Liver (tissue), 9 donors: ENCODE measurements around the gene MARK3. TPM values are rescaled to one million over a fixed set of nuclear protein-coding genes. Genes with fewer than 3 reads are reported as not detected.

Source experiments
- DNase-seq: peaks from one replicate; pipeline ENCODE4 v3.0.0-alpha.2; 2017; ENCODE audit warnings: low spot score
- H3K27ac ChIP-seq, 2 donors: one replicate each; pipeline ENCODE4 v1.7.0; 2013; ENCODE audit warnings: inconsistent platforms in 2 of 2, low read length in 2 of 2, control low read depth in 1 of 2, low read depth in 1 of 2, mild to moderate bottlenecking in 1 of 2
- H3K27me3 ChIP-seq, 4 donors: one replicate each; pipeline versions ENCODE4 v1.6.1 to v1.7.0; 2013; ENCODE audit warnings: low read length in 3 of 4, inconsistent platforms in 1 of 4, mild to moderate bottlenecking in 1 of 4, moderate library complexity in 1 of 4; ENCODE audit not compliant: control insufficient read depth in 4 of 4, insufficient read depth in 4 of 4
- H3K36me3 ChIP-seq, 4 donors: one replicate each; pipeline versions ENCODE4 v1.6.1 to v1.7.0; 2013; ENCODE audit warnings: low read length in 3 of 4, mild to moderate bottlenecking in 3 of 4, low read depth in 1 of 4, moderate library complexity in 1 of 4; ENCODE audit not compliant: control insufficient read depth in 4 of 4, insufficient read depth in 3 of 4
- H3K4me1 ChIP-seq, 4 donors: one replicate each; pipeline versions ENCODE4 v1.6.1 to v1.7.0; 2013; ENCODE audit warnings: low read length in 3 of 4, mild to moderate bottlenecking in 3 of 4, moderate library complexity in 1 of 4; ENCODE audit not compliant: control insufficient read depth in 4 of 4, insufficient read depth in 4 of 4
- H3K4me3 ChIP-seq, 3 donors: one replicate each; pipeline versions ENCODE4 v1.6.1 to v1.7.0; 2013; ENCODE audit warnings: low read length in 3 of 3, control low read depth in 1 of 3, low read depth in 1 of 3, mild to moderate bottlenecking in 1 of 3
- H3K9ac ChIP-seq, 2 donors: one replicate each; pipeline ENCODE4 v1.7.0; 2013; ENCODE audit warnings: low read length in 2 of 2, mild to moderate bottlenecking in 2 of 2, moderate library complexity in 2 of 2, control low read depth in 1 of 2, low read depth in 1 of 2
- H3K9me3 ChIP-seq, 4 donors: one replicate each; pipeline versions ENCODE4 v1.6.1 to v1.7.0; 2013; ENCODE audit warnings: low read length in 3 of 4; ENCODE audit not compliant: control insufficient read depth in 4 of 4
- EGR1 ChIP-seq, 2 donors: IDR thresholded peaks; 2 replicates each; pipeline ENCODE4 v1.6.1; 2016 to 2018; ENCODE audit warnings: antibody characterized with exemption in 2 of 2, low read depth in 2 of 2
- GABPA ChIP-seq, 2 donors: IDR thresholded peaks in 1 of 2; conservative IDR thresholded peaks in 1 of 2; 2 replicates each; pipeline ENCODE4 v1.6.1; 2016; ENCODE audit warnings: antibody characterized with exemption in 2 of 2, mild to moderate bottlenecking in 1 of 2, moderate library complexity in 1 of 2
- HNF4G ChIP-seq: IDR thresholded peaks from 2 replicates; pipeline ENCODE4 v1.6.1; 2016; ENCODE audit warnings: antibody characterized with exemption
- RAD21 ChIP-seq, 2 donors: IDR thresholded peaks; 2 replicates each; pipeline ENCODE4 v1.6.1; 2016; ENCODE audit warnings: antibody characterized with exemption in 2 of 2, mild to moderate bottlenecking in 2 of 2
- REST ChIP-seq: IDR thresholded peaks from 2 replicates; pipeline ENCODE4 v1.6.1; 2016; ENCODE audit warnings: antibody characterized with exemption, mild to moderate bottlenecking
- SP1 ChIP-seq: IDR thresholded peaks from 2 replicates; pipeline ENCODE4 v1.6.1; 2018; ENCODE audit warnings: antibody characterized with exemption, mild to moderate bottlenecking
- TAF1 ChIP-seq: conservative IDR thresholded peaks from 2 replicates; pipeline ENCODE4 v1.6.1; 2016; ENCODE audit warnings: antibody characterized with exemption, mild to moderate bottlenecking
- YY1 ChIP-seq: IDR thresholded peaks from 2 replicates; pipeline ENCODE4 v1.6.1; 2016; ENCODE audit warnings: antibody characterized with exemption, mild to moderate bottlenecking
- ZBTB33 ChIP-seq: IDR thresholded peaks from 2 replicates; pipeline ENCODE4 v1.6.1; 2016; ENCODE audit warnings: antibody characterized with exemption
- WGBS: extraction: QIAGEN DNeasy Blood & Tissue Kit; methylation state at CpG from one replicate; pipeline ENCODE4 v1.1.7; 2013; 5-methylcytosine and 5-hydroxymethylcytosine counted together
- polyA plus RNA-seq, 2 donors: library from polyadenylated mRNA; stranded (reverse) in 1 of 2; unstranded in 1 of 2; fragments of 200-250 nt in 1 of 2; fragments of >200 nt in 1 of 2; fragmentation: Nextera tagmentation in 1 of 2; extraction: Ambion mirVana in 1 of 2; gene quantifications; one replicate each; pipeline versions ENCODE4 v1.2.1 to v1.2.3, GENCODE V29; 2013 to 2015
- total RNA-seq, 2 donors: library from RNA; depleted of rRNA; stranded (reverse); fragments of >200 nt; gene quantifications; one replicate each; pipeline ENCODE4 v1.2.3, GENCODE V29; 2014
- TF ChIP-seq, protein P1 (sequence below): IDR thresholded peaks from 2 replicates; pipeline ENCODE4 v1.6.1; 2016; ENCODE audit warnings: antibody characterized with exemption
- TF ChIP-seq, protein P2 (sequence below): IDR thresholded peaks from 2 replicates; pipeline ENCODE4 v1.6.1; 2016; ENCODE audit warnings: antibody characterized with exemption
- TF ChIP-seq, protein P3 (sequence below): fragments of 150-350 bp; IDR thresholded peaks from 2 replicates; pipeline ENCODE4 v1.5.1; 2017; ENCODE audit warnings: improper control_type of control experiment, low read depth, low read length; ENCODE audit not compliant: missing input control
- donor health status: healthy.
- donor health status: healthy.
- donor health status: healthy.
- donor health status: healthy.
- donor health status: healthy.

MARK3 gene
- total and polyA plus RNA-seq, 4 donors, result 14.1 to 86.0 (median 33.0) TPM

DNA sequence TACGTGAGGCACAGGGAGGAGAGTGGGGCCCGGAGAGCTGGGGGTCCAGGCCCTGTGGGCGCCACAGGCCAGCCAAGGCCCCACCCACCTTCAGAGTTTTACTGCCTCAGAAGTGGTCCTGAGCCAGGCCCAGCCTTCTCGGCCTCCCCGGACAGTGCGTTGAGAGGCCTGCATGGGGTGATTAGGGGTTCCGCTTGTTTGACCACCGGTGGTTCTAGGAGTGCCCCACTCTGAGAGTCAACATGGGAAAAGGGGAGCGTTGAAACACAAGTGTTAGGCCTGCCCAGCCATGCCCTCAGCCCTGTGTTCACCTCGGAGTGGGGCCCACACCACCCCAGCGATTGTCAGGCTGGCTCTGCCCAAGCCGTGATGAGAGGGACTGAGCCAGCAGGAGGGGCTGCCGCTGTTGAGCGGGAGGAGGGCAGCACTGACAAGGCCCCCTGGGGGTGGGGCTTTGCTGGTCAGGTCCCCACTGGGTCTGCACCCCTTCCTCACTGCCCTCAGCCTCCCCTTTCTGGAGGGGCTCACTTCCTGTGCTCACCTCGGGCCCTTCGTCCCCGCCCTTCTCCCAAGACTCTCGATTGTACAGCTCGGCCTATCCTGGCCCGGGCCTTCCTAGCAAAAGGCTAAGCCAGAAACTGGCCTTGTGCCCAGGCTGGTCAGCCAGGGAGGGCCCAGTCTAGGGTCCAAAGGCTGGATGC is 132.7 kb downstream of the MARK3 start:
- WGBS, result 47% methylated on average over 20 of the region's 20 CpGs
- Histone ChIP-seq H3K27ac (no peak overlapping the region), H3K9ac (no peak overlapping the region), H3K4me1 (peaks cover 2 to 34% (median 22%) of the 10 kb centered on the region in 4 donors), H3K27me3 (no peaks in the 10 kb centered on the region), H3K36me3 (no peaks in the 10 kb centered on the region), H3K9me3 (no peaks in the 10 kb centered on the region), H3K4me3 (no peak overlapping the region)
- TF ChIP-seq GABPA (IDR thresholded peaks at IDR 0.05 in 1 of 2, conservative IDR thresholded peaks at IDR 0.05 in 1 of 2) (no peak), REST (no peak), ZBTB33 (no peak), RAD21 (IDR thresholded peaks at IDR 0.05) (no peak), YY1 (no peak), EGR1 (IDR thresholded peaks at IDR 0.05; ENCODE audit: low read depth in 2 of 2) (no peak), SP1 (no peak), TAF1 (no peak)
- TF ChIP-seq, protein P1, sequence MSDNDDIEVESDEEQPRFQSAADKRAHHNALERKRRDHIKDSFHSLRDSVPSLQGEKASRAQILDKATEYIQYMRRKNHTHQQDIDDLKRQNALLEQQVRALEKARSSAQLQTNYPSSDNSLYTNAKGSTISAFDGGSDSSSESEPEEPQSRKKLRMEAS, result no peak
- TF ChIP-seq, protein P2, sequence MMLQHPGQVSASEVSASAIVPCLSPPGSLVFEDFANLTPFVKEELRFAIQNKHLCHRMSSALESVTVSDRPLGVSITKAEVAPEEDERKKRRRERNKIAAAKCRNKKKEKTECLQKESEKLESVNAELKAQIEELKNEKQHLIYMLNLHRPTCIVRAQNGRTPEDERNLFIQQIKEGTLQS, result no peak
- TF ChIP-seq, protein P3, sequence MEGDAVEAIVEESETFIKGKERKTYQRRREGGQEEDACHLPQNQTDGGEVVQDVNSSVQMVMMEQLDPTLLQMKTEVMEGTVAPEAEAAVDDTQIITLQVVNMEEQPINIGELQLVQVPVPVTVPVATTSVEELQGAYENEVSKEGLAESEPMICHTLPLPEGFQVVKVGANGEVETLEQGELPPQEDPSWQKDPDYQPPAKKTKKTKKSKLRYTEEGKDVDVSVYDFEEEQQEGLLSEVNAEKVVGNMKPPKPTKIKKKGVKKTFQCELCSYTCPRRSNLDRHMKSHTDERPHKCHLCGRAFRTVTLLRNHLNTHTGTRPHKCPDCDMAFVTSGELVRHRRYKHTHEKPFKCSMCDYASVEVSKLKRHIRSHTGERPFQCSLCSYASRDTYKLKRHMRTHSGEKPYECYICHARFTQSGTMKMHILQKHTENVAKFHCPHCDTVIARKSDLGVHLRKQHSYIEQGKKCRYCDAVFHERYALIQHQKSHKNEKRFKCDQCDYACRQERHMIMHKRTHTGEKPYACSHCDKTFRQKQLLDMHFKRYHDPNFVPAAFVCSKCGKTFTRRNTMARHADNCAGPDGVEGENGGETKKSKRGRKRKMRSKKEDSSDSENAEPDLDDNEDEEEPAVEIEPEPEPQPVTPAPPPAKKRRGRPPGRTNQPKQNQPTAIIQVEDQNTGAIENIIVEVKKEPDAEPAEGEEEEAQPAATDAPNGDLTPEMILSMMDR, result no peak
- DNase-seq, result no peak

DNA sequence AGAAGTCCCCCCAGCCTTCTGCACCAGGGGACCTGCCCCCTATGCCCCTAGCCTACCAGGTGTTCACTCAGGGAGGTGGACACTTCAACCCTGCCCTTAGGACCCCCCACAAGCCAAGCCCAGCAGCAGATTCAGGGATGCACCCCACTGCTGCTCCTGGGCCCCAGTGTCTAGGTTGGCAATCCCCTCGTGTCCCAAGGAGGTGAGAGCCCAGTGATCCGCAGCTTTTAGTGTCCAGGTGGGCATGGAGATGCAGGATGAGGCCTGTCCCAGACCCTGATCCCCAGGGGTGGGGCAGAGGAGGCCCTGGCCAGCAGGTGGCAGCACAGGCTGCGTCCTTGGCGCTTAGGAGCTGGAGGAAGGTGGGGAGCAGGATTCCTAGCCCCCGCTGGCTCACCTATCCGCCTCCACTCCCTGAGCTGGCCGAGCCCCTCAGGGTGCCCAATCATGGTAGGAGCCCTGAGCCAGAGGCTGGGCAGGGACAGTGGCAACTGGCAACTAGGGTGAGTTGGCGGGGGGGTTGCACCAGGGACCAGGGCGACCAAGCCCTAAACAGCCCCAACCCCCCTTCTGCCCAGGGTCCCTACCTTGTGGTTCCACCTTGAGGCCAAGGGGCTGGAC is 133.3 kb downstream of the MARK3 start:
- 31% methylated on average over 9 of the region's 9 CpGs for WGBS
- TF ChIP-seq, protein P3, result peak; percentile 83
- TF ChIP-seq RAD21 (IDR thresholded peaks at IDR 0.05) (peak; percentile 81 to 91), HNF4G (no peak)
- H3K36me3 ChIP-seq, result no peaks in the 10 kb centered on the region
- no peaks in the 10 kb centered on the region for H3K9me3 ChIP-seq
- H3K27me3 ChIP-seq, result no peaks in the 10 kb centered on the region
- H3K4me1 ChIP-seq, result peaks cover 4 to 41% (median 24%) of the 10 kb centered on the region in 4 donors
- DNase-seq, result peak; percentile 71
- no peak overlapping the region for H3K27ac ChIP-seq
- no peak overlapping the region for H3K9ac ChIP-seq
- H3K4me3 ChIP-seq, result no peak overlapping the region
